HEK293T (cell line): ENCODE measurements around the gene NXPE1.
"Not testable (repeated sequence)": the region's sequence is repeated elsewhere in the genome, so short reads cannot be mapped to it uniquely, and the experiment has no call there.

Source experiments
- CTCF ChIA-PET: fragments of 350-600 bp; formaldehyde crosslinking; extraction: SDS; loops from one replicate; lab custom pipeline; 2021; ENCODE audit warnings: antibody characterized with exemption, inconsistent platforms; lab: Yijun Ruan, JAX
- POLR2A ChIA-PET: fragments of 350-600 bp; formaldehyde crosslinking; extraction: SDS; loops from one replicate; lab custom pipeline; 2020; ENCODE audit warnings: antibody characterized with exemption, inconsistent platforms; lab: Yijun Ruan, JAX
- DNase-seq: peaks from one replicate; pipeline ENCODE4 v3.0.0; 2012; ENCODE audit warnings: mixed read lengths; ENCODE audit errors: extremely low spot score
- ARNT ChIP-seq: fragments of 450-650 bp; IDR thresholded peaks from 2 replicates; pipeline ENCODE4 v1.6.1; 2017; ENCODE audit warnings: mild to moderate bottlenecking
- BHLHE40 ChIP-seq: fragments of 450-650 bp; IDR thresholded peaks from 2 replicates; pipeline ENCODE4 v1.6.1; 2016; ENCODE audit warnings: mild to moderate bottlenecking, moderate library complexity, borderline replicate concordance
- CTBP1 ChIP-seq: fragments of 450-650 bp; IDR thresholded peaks from 2 replicates; pipeline ENCODE4 v1.6.1; 2016; ENCODE audit warnings: borderline replicate concordance
- ELF4 ChIP-seq: fragments of 450-650 bp; IDR thresholded peaks from 2 replicates; pipeline ENCODE4 v1.6.1; 2017; ENCODE audit warnings: antibody characterized with exemption
- FOXA1 ChIP-seq: fragments of 450-650 bp; IDR thresholded peaks from 2 replicates; pipeline ENCODE4 v1.6.1; 2016; ENCODE audit warnings: mild to moderate bottlenecking
- FOXK2 ChIP-seq: fragments of 450-650 bp; IDR thresholded peaks from 2 replicates; pipeline ENCODE4 v1.6.1; 2016; ENCODE audit warnings: mild to moderate bottlenecking
- FOXM1 ChIP-seq: fragments of 450-650 bp; IDR thresholded peaks from 2 replicates; pipeline ENCODE4 v1.6.1; 2017; ENCODE audit warnings: mild to moderate bottlenecking, borderline replicate concordance
- HDGF ChIP-seq: fragments of 450-650 bp; IDR thresholded peaks from 2 replicates; pipeline ENCODE4 v1.6.1; 2017; ENCODE audit warnings: antibody characterized with exemption, borderline replicate concordance
- L3MBTL2 ChIP-seq: fragments of 450-650 bp; conservative IDR thresholded peaks from 2 replicates; pipeline ENCODE4 v1.6.1; 2016; ENCODE audit warnings: mild to moderate bottlenecking
- LEF1 ChIP-seq: fragments of 450-650 bp; IDR thresholded peaks from 2 replicates; pipeline ENCODE4 v1.6.1; 2017; ENCODE audit warnings: mild to moderate bottlenecking, borderline replicate concordance
- NFRKB ChIP-seq: fragments of 450-650 bp; IDR thresholded peaks from 2 replicates; pipeline ENCODE4 v1.6.1; 2016; ENCODE audit warnings: mild to moderate bottlenecking, moderate library complexity
- PKNOX1 ChIP-seq: fragments of 450-650 bp; IDR thresholded peaks from 2 replicates; pipeline ENCODE4 v1.6.1; 2016
- SP1 ChIP-seq: fragments of 450-650 bp; IDR thresholded peaks from 2 replicates; pipeline ENCODE4 v1.6.1; 2017
- SUZ12 ChIP-seq: fragments of 450-650 bp; IDR thresholded peaks from 2 replicates; pipeline ENCODE4 v1.6.1; 2016; ENCODE audit warnings: mild to moderate bottlenecking
- TARDBP ChIP-seq: fragments of 450-650 bp; IDR thresholded peaks from 2 replicates; pipeline ENCODE4 v1.6.1; 2016
- ZNF384 ChIP-seq: fragments of 450-650 bp; IDR thresholded peaks from 2 replicates; pipeline ENCODE4 v1.6.1; 2016

The NXPE1 gene

GRCh38 chr11:114605370-114605769 is 45.7 kb upstream of the NXPE1 start:
- CTCF ChIA-PET: no interaction called here
- no peak for DNase-seq
- POLR2A ChIA-PET: no interaction called here
- TF ChIP-seq SUZ12: no peak
- no peak for TF ChIP-seq LEF1
- no peak for TF ChIP-seq TARDBP
- TF ChIP-seq ZNF384: no peak
- no peak for TF ChIP-seq ELF4
- no peak for TF ChIP-seq FOXA1
- TF ChIP-seq ARNT: no peak

DNA sequence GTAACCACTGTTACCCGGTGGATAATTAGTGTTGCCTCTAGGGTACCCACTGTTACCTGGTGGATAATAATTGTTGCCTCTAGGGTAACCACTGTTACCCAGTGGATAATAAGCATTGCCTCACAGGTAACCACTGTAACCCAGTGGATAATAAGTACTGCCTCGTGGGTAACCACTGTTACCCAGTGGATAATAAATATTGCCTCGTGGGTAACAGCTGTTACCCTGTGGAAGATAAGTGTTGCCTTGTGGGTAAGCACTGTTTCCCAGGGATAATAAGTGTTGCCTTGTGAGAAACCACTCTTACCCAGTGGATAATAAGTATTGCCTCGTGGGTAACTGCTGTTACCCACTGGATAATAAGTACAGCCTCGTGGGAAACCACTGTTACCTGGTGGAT is 45.2 kb upstream of the NXPE1 start:
- TF ChIP-seq LEF1 (no peak), BHLHE40 (no peak), TARDBP (no peak), CTBP1 (no peak), FOXK2 (no peak), ARNT (no peak), ZNF384 (no peak), FOXA1 (no peak)
- ChIA-PET CTCF (no interaction called here), POLR2A (no interaction called here)
- no peak for DNase-seq

- CTCF ChIA-PET: no interaction called here
- DNase-seq: no peak
- POLR2A ChIA-PET: no interaction called here
- TF ChIP-seq ELF4 (no peak), L3MBTL2 (no peak), LEF1 (no peak), SUZ12 (no peak), SP1 (no peak), PKNOX1 (no peak), BHLHE40 (no peak), ZNF384 (no peak), NFRKB (no peak), TARDBP (no peak), CTBP1 (no peak), FOXK2 (no peak), FOXA1 (no peak), ARNT (no peak)
Measured at GRCh38 chr11:114604179-114604813, 44.6 kb upstream of the NXPE1 start.

DNA sequence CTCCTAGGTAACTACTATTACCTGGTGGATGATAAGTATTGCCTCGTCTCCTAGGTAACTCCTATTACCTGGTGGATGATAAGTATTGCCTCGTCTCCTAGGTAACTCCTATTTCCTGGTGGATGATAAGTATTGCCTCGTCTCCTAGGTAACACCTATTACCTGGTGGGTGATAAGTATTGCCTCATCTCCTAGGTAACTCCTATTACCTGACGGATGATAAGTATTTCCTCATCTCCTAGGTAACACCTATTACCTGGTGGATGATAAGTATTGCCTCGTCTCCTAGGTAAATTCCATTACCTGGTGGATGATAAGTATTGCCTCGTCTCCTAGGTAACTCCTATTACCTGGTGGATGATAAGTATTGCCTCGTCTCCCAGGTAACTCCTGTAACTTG is 43.5 kb upstream of the NXPE1 start:
- POLR2A ChIA-PET, DNase-seq, CTCF ChIA-PET: not testable (repeated sequence)

- CTCF ChIA-PET: no interaction called here
- no peak for TF ChIP-seq ELF4
- POLR2A ChIA-PET: no interaction called here
- no peak for DNase-seq
Measured at GRCh38 chr11:114598461-114598860, 38.8 kb upstream of the NXPE1 start.

DNA sequence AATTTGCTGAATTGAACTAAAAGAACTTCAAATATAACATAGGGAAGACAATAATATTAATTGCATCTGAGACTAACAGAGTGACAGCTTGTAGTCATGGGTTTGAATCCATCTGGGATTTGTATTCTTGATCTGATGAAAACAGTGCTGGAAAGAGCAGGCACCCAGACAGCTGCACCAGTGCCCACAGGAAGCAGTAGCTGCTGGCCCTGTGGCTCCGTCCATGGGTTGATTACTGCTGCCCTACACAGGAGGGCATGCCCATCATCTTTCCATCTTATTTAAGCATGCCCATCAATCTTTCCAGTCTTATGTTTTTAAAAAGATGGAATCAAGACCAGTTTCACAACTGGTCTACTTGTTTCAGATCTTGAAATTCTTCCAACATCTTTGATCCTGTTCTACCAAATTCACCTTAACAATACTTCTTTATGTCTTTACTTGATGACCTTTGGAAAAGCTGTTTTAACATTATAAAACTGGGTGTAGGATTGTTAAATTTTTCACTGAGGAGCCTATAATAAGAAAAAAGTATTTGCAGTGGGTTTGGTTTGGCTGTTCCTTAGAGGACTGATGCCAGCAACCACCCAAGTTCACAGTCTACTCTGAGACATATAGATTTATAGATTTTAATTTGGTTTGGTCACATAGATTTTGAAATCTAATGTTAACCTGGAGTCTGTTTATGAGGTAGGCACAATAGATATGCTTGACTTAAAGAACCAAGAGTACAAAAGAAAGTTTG is 36.7 kb upstream of the NXPE1 start:
- no peak for DNase-seq
- TF ChIP-seq FOXA1 (no peak), PKNOX1 (no peak), LEF1 (no peak), NFRKB (no peak), HDGF (no peak), TARDBP (no peak), ELF4 (no peak), L3MBTL2 (no peak), SUZ12 (no peak), ARNT (no peak), ZNF384 (no peak), FOXM1 (no peak), SP1 (no peak), FOXK2 (no peak), BHLHE40 (no peak), CTBP1 (no peak)
- ChIA-PET POLR2A (no interaction called here), CTCF (no interaction called here)

- ChIA-PET POLR2A (no interaction called here), CTCF (no interaction called here)
- no peak for TF ChIP-seq LEF1
- TF ChIP-seq CTBP1: no peak
- TF ChIP-seq HDGF: no peak
- TF ChIP-seq ELF4: no peak
- TF ChIP-seq ZNF384: no peak
- no peak for TF ChIP-seq FOXM1
- TF ChIP-seq PKNOX1: no peak
- TF ChIP-seq L3MBTL2: no peak
- no peak for TF ChIP-seq SUZ12
- TF ChIP-seq SP1: no peak
- TF ChIP-seq TARDBP: no peak
- no peak for TF ChIP-seq FOXA1
- TF ChIP-seq NFRKB: no peak
- TF ChIP-seq BHLHE40: no peak
- TF ChIP-seq ARNT: no peak
- no peak for TF ChIP-seq FOXK2
- no peak for DNase-seq
Measured at GRCh38 chr11:114595571-114595970, 35.9 kb upstream of the NXPE1 start, which contains the start of gene NXPE4. Gene NXPE4 (minus strand): TSS chr11:114595786. CDS start chr11:114594759, 1,027 bp downstream.
